Sciatic nerve (tissue), 2 donors: Measurements from ENCODE around the gene LAMB4. TPM values are rescaled to one million over a fixed set of nuclear protein-coding genes. Genes with fewer than 3 reads are reported as not detected.
A peak's percentile ranks its signal among the peaks of the same experiment; 100 is the strongest.
"Not testable (repeated sequence)": the region's sequence is repeated elsewhere in the genome, so short reads cannot be mapped to it uniquely, and the experiment has no call there.

Experiments used
- ATAC-seq: fragments of 200-7000 bp; cut with Tn5 transposase; one replicate; pipeline ENCODE4 v1.9.1; 2020; ENCODE audit warnings: mild to moderate bottlenecking, moderate library complexity
- DNase-seq: peaks from one replicate; pipeline ENCODE4 v3.0.0-alpha.2; 2020; ENCODE audit warnings: low spot score
- intact Hi-C: fragments of 100-400 bp; cut with DNase I; formaldehyde crosslinking; loops from one replicate; pipeline ENCODE4 v1.14.2; 2022
- total RNA-seq: library from RNA; stranded (reverse); fragmentation: NEBNext Ultra II Directional; extraction: Animal tissue kit (Norgen Biotek cat#: 25700); gene quantifications from one replicate; pipeline ENCODE4 v1.2.1, GENCODE V29; 2021
- donor health status: DM: no; HTN: no; CAD: no.
- donor health status: DM: no; HTN: no; CAD: no.

LAMB4 gene
- total RNA-seq, 1 donor from 2014 or later = 0.89 TPM

DNA sequence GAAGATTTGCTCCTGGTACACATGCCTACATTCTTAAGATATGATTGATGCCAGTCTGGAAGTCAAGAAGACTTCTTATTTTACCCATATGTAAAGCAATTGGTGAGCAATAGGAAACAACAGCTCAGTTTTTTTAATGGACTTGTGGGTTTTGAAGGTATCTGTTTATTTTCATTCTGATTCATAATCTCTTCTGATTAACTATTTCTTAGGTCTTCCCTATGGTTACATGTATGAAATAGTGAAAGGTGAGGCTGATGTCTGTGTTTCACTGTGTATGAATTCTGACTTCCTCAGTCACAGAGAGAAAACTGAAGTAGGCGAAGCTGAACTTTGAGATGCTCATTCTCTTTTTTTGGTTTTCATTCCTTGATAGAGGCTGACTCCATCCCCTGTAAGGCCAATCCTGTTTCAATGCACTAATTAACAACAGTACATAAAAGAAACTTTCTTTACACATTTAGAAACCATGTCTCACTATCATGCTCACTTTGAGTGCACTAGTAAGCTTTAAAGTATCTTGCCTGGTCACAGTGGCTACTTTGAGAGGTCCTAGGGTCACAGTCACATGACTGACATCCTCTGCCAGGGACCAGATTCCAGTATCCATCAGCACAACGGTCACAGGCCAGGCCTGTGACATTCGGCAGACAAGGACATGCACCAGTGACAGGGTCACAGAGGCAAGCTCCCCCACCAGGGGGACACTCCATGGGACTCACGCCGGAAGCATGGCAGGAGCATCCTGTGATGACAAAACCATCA lies 67.7 kb downstream of the LAMB4 start:
- intact Hi-C loops = no loop called here
- ATAC-seq (no peak), DNase-seq (no peak)

DNA sequence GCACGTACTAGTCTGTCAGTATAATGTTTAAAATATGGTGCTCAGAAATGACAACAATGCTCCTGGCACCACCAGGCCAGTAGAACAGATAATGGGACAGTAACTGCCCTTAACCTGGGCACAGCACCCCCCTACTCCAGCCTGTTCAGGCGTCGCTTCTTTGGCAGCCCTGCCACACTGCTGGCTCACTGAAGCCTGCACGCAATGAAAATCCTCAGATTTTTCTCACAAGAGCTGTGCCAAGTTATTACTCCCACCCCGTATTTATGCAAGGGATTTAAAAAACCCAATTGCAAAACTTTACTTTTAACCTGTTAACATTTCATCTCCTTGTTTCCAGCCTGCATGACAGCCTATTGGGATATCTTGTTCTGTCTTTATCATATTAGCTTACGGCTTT lies 70.6 kb downstream of the LAMB4 start:
- peak; percentile 44 for ATAC-seq
- intact Hi-C loops = no loop called here
- DNase-seq = no peak

DNA sequence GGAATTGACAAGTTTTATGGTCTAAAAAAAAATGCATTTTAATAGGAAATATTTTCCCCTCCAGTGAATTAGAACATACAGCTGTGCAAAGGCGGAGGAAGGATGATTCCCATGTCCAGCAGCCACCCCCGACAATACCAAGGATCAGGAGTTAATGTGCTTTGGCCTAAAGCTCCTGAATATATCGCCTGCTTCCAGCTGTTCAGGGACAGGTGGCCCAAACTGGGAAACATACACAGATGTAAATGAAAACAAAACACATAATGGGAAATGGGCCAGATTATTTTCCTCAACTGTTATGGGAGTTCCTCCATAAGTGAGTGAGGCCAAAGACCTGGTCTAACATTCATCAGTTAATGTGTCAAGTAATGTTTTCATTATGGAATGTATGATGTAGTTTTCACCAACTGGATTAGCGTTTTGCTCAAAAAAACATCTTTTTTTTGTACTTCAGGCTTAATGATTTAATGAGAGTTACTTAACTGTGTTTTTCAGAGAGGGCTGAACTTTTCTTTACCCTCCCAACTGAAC lies 72.1 kb downstream of the LAMB4 start:
- DNase-seq (no peak), ATAC-seq (no peak)
- intact Hi-C loops = loop anchor here (1.0 kb wide), 1 partner anchor 19 kb away; no protein-coding TSS in a partner anchor

DNA sequence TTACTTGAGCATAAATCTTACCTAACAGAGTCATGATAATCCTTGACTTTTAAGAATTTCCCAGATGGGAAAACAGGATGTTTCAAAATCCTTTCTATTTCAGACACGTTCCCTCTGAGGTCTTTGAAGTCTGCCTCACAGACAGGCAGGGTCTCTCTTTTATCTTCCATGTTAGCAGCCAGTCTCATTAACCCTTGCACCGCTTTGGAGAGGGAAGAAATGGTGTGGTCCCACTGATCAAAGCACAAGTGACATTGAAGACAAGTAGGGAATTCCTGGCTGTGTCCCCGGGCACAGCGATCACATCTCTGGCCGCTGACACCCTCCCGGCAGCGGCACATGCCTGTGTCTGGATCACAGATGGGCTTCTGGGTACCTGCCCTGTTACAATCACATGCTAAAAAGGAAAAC lies 74.5 kb downstream of the LAMB4 start:
- no peak for ATAC-seq
- no peak for DNase-seq
- intact Hi-C loops = no loop called here

DNA sequence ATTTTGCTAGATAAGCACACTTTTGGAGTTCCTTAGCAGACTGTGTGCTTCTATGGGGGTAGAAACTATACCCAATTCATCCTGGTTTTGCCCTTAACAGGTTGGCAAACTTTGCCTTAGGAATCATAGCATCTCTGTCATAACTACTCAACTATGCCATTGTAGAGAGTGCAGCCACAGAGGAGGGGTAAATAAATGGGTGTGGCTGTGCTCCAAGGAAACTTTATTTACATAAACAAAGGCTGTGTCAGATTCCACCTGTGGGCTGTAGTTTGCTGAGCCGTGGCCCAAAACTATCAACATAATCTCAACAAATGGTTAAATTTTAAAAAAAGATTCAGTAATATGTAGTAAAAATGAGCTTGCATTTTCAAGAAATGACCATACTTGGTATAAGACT lies 75.6 kb downstream of the LAMB4 start:
- ATAC-seq (no peak), DNase-seq (no peak)
- intact Hi-C loops = no loop called here

DNA sequence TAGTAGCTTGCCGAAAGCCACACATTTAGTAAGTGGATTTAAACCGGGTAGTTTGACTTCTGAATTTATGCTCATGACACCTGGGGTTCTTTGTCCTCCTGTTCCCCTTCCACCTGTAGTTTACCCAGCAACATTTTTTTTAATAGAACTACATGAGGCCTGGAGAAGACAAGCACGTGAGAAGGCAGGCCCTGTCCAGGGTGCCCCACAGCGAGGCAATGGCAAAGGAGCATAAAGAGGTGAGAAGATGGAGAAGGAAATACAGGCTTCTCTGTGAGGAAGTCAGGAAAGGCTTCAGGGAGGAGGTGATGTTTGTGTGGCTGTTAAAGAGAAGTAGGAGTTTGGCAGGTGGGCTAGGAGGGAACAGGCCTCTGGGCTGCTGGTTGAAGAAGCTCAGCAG lies 76.9 kb downstream of the LAMB4 start:
- ATAC-seq (no peak), DNase-seq (no peak)
- intact Hi-C loops = no loop called here

DNA sequence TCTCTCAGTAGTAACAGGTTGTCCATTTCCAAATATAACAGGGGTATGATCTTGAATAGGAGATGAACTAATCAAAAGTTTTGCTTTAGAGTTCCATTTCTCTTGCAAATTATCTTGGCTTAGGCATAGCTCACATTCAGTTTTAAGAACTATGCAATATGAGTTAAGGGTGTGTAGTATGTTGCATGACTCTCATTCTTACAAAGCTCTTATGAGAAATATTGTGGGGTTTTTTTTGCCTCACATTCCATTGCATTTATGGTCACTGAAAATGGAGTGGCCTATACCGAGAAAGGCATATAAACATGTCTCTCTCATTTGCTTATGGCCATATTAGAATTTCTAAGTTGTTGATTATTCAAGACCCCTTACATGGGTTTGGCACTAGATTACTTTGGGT lies 78.7 kb downstream of the LAMB4 start:
- ATAC-seq = no peak

DNA sequence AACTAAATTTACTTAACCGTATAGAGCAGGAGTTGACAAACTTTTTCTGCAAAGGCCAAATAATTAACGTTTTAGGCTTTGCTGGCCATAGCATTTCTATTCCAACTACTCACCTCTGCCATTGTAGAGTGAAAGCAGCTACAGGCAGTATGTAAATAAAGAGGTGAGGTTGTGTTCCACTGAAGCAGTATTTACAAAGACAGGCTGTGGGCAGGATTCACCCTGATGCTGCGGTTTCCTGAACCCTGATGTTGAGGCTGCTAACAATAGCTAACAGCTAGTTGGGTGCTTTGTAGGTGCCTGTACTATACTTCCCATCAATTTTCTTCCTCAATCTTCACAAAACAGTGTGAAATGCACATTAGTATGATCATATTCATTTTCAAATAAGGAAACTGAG lies 80.2 kb downstream of the LAMB4 start:
- intact Hi-C loops = no loop called here
- DNase-seq = no peak
- ATAC-seq = no peak

More for the DNA sequence above, 78.7 kb downstream of the LAMB4 start:
- intact Hi-C loops = no loop called here
- DNase-seq = no peak

DNA sequence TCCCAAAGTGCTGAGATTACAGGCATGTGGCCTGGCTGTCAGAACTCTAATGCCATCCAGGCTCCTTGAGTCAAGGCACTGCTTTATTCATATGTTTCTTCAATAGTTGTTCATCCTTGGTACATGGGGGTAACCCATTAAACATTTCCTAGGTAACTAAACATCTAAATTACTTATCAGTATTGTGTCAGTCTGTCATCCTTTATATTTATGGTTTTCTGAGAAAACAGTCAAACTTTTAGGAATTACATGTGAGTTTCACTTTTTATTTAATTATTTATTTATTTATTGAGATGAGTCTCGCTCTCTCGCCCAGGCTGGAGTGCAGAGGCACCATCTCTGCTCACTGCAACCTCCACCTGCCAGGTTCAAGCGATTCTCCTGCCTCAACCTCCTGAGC lies 81.7 kb downstream of the LAMB4 start:
- intact Hi-C loops = no loop called here
- ATAC-seq (no peak), DNase-seq (no peak)

DNA sequence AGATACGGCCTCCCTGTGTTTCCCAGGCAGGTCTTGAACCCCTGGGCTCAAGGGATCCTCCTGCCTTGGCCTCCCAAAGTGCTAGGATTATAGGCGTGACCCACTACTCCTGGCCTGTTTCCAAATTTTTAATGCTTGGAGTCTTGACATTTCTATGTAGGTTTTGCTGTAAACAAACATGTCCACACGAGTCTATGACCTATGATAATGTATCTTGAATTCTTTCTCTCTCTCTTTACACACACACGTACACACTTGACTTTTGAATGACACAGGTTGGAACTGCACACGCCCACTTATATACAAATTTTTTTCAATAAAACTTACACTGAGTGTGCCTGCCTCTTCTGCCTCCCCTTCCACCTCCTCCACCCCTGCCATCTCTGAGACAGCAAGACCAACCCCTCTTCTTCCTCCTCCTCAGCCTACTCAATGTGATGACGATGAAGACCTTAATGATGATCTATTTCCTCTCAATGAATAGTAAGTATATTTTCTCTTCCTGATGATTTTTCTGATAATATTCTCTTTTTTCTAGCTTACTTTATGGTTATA lies 83.1 kb downstream of the LAMB4 start:
- DNase-seq (no peak), ATAC-seq (no peak)
- intact Hi-C loops = no loop called here

DNA sequence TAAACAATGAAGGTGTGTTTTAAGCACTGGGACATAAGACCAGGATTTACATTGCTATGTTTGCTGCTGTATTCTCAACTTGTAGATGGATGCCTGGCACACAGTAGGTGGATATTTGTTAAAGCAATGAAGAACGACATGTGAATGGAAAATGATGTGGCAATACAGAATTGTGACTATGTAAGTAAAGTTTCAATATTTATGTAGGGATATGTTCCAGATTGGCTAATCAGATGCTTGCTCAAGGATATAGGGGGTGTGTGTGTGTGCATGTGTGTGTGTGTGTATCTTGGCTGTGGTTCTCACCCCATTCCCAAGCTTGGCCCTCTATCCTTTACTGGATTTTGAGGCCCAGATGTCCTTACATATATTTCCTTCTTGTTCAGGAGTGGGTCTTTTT lies 84.5 kb downstream of the LAMB4 start:
- ATAC-seq (peak; percentile 62), DNase-seq (no peak)
- intact Hi-C loops = no loop called here

DNA sequence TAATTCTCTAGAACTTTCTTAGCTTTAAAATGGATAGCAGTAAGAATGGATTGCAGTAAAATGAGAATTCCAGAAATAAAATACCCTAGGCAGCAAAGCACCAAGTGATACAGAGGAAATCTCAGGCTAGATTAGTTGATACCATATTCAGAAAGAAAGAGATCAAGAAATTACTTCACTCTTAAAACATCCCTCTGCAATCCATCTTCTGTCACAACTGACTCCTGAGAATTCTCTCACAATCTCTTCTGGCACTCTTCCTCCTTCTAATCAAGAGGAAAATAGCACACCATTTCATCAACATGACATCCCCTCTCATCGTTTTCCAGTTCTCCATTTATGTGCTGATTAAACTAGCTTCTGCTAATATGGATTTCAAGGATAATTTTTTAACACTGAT lies 85.0 kb downstream of the LAMB4 start:
- DNase-seq = no peak
- peak; percentile 81 for ATAC-seq
- intact Hi-C loops = no loop called here

DNA sequence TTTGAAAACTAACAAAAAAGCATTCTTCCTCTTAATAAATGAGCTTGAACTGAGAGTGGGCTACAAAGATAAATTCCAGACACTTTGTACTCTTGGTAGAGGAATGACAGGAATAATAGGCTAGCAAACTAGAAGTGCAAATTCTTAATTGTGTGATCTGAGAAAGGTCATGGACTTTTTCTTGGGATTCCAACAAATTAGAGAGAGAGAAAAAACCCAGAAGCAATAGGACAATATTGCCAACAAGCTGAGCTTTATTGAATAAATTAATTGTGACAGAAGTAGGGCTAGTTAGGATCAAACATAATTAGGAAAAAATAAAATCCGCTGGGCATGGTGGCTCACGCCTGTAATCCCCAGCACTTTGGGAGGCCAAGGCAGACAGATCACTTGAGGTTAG lies 85.8 kb downstream of the LAMB4 start:
- no peak for DNase-seq
- intact Hi-C loops = no loop called here

DNA sequence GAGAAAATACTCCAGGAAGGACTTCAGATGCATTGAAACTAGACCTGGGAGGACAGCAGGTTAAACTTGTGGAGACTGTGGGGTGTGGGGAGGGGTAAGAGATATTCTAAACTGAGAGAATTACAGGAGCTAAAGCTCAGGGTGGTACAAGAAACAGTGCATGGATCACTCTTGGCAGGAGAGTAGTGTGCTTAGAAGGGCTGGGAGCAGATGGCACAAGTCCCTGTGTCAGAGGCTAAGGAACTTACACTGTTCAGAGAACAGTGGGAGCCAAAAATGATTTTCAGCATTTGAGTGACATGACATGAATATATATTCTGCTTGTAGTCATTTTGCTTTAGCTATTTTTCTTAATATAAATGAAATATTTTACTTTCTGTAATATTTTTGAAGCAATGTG lies 91.2 kb downstream of the LAMB4 start:
- intact Hi-C loops = loop anchor here (1.0 kb wide), 1 partner anchor 19 kb away; no protein-coding TSS in a partner anchor
- DNase-seq (no peak), ATAC-seq (no peak)

More for the DNA sequence above, 85.8 kb downstream of the LAMB4 start:
- no peak for ATAC-seq

DNA sequence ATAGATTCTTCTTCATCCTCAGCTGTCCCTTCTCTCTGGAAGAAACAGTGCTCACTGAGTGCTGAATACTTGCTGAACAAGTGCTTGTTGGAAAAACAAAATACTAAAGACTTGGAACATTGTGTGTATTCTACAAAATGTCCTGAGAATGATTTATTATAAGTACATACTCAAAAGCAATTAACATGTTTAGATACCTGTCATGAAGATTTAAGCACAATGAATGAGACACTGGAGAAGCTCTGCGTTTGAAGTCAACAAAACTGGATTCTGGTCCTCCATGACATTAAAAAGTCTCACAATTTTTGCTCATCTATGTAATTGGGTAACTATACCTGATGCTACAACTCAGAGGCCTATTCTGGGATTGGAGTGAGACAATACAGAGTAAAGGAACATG lies 92.4 kb downstream of the LAMB4 start:
- DNase-seq (no peak), ATAC-seq (no peak)
- intact Hi-C loops = no loop called here

DNA sequence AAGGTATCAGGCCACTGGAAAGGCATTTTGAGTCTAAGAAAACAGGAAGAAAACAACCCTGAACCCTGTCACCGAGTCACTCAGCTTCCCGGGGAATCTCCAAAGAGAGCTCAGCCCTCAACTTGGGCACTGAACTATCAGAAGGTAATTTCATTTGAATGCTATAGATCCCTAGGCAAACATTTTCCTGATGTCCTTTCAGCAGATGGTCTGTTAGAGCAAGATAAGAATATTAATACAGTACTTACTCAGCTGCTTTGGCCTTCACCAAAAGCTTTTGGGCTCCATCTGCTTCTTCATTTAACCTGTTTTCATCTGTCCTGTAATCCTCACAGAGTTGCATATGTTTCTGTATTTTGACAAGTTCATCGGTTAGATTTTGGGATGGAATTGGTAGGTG lies 93.0 kb downstream of the LAMB4 start:
- ATAC-seq (no peak), DNase-seq (no peak)
- intact Hi-C loops = no loop called here

DNA sequence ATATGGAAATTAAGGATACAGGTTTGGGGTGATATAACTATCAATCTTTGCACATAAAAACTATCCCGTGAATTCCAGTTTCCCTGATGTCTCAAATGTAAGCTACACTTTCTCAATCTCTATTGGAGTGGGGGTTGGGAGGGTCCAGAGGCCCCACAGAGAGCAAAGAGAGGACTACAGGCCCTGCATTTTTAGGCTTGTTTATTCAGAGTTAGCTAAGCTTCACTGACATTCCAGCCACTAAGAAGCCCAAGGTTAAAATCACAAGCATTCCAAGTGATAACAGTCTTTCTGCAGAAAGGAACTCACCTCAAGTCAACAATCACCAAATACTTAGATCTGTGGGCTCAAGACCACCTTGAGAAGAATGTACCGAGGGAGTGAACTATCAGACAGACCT lies 95.6 kb downstream of the LAMB4 start:
- DNase-seq (no peak), ATAC-seq (no peak)
- intact Hi-C loops = no loop called here

DNA sequence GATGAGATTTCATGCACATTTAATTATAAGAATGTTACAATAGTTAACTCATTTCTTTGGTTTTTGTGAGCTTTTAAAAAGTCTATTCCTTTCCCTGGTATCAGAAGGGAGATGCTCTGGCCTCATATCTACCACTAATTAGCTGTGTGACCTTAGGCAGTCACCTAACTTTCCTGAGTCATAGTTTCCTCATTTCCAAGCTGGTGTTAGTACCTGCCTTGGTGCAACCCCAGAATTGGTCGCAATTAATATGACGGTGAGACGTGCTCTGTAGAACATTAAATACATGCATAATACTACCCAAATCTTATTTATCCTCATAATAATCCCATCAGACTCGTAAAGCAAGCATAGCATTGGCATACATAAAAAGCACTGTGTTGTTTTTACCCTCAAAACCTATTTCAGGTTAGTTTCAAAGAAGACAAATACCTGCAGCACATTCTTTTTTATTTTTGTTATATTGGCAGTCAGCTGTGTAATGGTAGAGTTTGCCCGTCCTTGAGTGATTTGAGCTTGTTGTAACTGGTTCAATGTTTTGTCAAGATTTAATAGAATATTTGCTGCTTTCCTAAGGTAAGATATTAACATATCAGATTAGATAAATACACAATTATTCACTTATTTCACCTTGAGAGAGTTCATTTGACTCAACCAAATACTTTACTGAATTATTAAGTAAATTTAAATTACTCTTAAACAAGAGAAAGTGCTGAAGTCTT lies 96.2 kb downstream of the LAMB4 start:
- ATAC-seq = no peak
- no peak for DNase-seq
- intact Hi-C loops = no loop called here

DNA sequence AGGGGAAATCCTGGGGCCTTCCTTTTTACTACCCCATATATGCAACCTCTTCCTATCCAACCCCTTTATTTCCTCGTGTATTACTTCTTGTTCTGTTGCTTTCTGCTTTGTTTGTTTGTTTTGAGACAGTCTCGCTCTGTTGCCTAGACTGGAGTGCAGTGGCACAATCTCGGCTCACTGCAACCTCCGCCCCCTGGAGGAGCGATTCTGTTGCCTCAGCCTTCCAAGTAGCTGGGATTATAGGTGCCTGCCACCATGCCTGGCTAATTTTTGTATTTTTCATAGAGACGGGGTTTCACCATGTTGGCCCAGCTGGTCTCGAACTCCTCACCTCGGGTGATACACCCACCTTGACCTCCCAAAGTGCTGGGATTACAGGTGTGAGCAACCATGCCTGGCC lies 96.9 kb downstream of the LAMB4 start:
- intact Hi-C loops, DNase-seq, ATAC-seq: not testable (repeated sequence)

DNA sequence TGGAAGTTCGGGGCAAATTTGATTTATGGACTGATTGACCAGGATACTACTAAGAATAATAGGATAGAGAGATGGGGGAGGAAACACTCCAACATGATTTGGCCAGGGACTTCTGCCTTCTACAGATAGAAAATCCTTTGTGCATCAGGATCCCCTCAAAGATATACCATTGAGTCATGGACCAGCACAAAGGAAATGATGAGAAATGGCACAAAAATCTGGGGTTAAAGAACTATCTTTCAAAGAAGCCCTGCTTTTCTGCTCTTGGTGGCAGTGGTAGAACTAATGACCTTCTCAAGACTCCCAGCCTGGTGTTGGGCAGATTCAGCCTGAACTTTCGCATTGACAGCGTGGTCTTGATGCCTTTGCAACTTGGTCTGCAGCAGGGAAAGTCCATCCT lies 99.6 kb downstream of the LAMB4 start:
- DNase-seq = no peak
- intact Hi-C loops = no loop called here
- no peak for ATAC-seq
